GM11168 (cell line): Measurements from ENCODE around the gene FGF5.
"Not testable (repeated sequence)": the region's sequence is repeated elsewhere in the genome, so short reads cannot be mapped to it uniquely, and the experiment has no call there.

Source experiments
- in situ Hi-C: fragments of 300-500 bp; cut with MboI; formaldehyde crosslinking; loops from one replicate; pipeline ENCODE4 v1.12.0; 2022; ENCODE audit warnings: low sequenced_read_pairs; ENCODE audit not compliant: unreplicated experiment

Gene FGF5

DNA sequence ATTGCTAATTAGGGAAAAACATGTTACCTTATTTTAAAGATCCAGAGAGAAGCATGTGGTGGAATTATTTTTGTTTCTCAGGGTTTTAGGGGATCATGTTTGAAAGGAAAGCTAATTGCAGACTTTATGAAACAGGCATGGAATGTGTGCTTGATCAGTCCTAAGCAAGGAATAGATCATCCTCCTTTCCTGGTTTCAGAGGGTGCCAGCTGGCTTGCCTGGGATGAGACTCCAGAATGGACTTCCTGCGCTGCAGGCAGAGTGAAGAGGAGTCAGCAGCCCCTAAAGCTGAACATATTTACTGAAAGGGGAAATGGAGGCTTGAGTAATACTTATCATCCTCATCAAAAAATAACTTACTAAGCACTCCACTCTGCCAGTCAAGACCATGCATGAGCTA is 13.3 kb downstream of the FGF5 start:
- in situ Hi-C loops, result no loop called here

DNA sequence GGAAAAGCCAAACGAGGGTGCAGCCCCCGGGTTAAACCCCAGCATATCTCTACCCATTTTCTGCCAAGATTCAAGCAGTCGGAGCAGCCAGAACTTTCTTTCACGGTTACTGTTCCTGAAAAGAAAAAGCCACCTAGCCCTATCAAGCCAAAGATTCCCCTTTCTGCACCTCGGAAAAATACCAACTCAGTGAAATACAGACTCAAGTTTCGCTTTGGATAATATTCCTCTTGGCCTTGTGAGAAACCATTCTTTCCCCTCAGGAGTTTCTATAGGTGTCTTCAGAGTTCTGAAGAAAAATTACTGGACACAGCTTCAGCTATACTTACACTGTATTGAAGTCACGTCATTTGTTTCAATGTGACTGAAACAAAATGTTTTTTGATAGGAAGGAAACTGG is 20.0 kb downstream of the FGF5 start:
- in situ Hi-C loops, result no loop called here

DNA sequence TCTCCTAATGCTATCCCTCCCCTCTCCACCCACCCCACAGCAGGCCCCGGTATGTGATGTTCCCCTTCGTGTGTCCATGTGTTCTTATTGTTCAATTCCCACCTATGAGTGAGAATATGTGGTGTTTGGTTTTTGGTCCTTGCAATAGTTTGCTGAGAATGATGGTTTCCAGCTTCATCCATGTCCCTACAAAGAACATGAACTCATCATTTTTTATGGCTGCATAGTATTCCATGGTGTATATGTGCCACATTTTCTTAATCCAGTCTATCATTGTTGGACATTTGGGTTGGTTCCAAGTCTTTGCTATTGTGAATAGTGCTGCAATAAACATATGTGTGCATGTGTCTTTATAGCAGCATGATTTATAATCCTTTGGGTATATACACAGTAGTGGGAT is 24.2 kb downstream of the FGF5 start:
- in situ Hi-C loops, result not testable (repeated sequence)

DNA sequence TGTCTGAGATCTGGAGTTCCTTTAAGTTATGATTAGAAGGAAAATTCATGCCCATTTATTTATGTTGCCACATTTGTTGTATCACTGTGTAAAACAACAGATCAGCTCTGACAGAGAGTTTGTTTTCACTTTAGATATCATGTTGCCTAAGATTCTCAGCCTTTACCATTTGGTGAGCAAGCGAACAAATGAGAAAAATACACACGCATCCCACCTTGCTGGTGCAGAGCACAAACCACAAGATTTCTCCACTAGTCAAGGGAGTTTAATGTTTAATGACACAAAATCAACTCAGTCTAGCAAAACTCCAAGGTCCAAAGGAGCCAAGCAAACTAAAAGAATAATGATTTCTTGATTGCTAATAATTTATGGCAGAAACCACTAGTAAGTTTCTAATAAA is 27.7 kb downstream of the FGF5 start:
- in situ Hi-C loops, result no loop called here

DNA sequence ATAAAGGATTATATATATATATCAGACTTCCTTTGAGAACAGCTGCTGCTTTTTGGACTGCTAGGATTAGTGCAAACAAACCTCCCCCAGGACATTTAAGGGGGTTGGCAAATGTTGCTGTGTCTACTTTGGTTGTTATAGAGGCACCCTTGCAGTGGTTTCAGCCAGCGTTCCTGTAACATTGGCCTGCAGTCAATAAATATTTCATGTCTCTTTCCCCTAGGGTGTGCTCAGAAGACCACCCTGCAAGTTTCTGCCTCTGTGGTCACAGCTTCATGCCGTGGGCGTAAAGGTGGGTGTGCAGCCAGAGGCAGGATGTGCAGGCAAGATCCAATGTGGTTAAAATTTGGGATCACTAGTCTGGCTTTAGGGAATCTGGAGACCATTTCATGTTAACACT is 28.9 kb downstream of the FGF5 start:
- in situ Hi-C loops, result no loop called here

DNA sequence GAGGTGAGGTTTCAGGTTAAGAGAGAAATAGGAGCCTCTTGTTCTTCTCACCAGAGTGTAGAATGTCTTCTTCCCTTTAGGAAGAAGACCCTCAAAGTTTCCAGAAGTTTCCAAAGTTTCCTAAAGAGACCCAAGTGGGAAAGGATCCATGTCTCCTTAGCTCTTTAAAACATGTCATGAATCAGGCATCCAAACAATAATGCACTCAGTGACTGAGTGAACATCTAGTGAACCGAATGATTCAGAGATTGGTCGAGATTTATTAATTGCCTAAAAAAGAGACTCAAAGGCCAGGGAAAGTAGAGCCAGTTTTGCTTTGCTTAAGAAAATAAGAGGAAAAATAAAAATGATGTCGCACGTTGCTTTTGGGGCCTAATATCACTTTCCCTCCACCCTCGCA is 29.4 kb downstream of the FGF5 start:
- in situ Hi-C loops, result no loop called here

DNA sequence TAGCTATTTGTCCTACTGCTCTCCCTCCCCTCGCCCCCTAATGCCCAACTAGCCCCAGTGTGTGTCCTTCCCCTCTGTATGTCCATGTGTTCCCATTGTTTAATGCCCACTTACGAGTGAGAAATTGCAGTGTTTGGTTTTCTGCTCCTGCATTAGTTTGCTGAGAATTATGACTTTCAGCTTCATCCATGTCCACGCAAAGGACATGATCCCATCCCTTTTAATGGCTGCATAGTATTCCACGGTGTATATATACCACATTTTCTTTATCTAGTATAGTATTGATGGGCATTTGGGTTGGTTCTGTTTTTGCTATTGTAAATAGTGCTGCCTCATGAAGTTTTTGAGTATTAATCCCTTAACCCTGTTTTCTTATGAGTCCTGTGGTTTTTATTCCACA is 35.4 kb downstream of the FGF5 start:
- in situ Hi-C loops, result no loop called here

DNA sequence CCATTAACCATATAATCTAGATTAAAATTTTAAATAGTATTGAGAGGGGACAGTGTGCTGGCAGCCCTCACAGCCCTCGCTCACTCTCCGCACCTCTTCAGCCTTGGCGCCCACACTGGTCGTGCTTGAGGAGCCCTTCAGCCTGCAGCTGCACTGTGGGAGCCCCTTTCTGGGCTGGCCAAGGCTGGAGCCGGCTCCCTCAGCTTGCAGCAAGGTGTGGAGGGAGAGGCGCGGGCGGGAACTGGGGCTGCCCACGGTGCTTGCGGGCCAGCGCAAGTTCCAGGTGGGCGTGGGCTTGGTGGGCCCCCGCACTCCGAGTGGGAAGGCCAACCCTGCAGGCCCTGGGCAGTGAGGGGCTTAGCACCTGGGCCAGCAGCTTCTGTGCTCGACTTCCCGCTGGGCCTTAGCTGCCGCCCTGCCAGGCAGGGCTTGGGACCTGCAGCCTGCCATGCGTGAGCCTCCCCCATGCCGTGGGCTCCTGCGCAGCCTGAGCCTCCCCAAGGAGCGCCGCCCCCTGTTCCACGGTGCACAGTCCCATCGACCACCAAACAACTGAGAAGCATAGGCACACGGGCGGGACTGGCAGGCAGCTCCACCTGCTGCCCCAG is 36.3 kb downstream of the FGF5 start:
- in situ Hi-C loops, result no loop called here

DNA sequence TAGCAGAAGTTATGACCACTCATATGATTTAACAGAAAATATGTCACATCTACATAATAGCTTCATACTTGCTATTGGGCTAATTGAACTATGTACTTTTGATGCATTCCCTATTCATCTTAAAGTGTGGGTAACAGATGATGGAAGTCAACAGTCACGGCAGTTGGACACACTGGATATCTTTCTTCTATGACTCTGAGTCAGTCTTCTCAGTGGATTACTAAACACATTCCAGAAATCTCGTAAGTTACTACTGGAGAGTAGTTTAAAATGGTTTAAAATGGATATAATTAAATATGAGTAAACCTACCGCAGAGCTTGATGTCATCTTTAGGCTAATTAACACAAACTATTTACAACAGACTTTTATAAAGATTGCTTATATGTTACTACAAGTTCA is 39.0 kb downstream of the FGF5 start:
- in situ Hi-C loops, result no loop called here

DNA sequence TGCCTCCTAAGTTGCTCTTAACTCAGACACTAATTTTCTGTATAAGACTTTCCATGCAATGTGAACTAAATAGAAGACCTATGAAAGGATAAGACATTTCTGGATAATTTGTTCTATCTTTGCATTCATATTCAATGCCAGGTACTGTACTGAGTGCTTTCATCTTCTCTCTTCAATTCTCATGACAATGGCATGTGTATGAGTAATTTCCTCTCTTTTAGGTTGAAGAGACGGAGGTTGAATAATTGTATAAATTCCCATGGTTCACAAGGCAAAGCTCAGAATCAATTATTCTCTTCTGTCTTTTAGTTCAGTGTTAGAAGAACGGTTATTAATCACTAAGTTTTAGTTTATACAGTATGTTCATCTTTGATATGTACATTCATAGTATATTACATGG is 39.8 kb downstream of the FGF5 start:
- in situ Hi-C loops, result no loop called here

DNA sequence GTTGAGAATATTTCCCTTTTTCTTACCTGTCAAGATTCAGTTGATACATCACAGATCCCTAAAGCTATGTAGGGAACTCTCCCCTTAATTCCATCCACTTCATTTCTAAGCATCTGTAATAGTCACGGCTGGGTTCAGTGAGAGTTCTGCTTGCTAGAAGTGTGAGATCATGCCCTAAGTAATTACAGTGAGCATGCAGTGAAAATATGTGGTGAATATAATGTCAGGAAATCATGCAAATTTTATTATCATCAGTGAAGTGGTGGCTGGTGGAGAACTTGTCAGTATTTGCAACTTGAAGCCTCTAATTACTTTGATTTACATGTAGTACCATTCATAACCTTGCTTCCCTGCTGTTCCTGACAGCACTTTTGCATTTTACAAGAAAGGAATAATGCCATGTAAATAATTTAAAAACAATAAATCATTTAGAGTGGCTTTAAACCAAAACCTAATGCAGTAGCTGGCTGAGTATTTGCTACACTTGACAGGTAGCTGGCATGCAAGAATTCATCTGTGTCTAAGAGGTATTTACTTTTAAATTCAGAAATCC is 40.8 kb downstream of the FGF5 start:
- in situ Hi-C loops, result no loop called here

DNA sequence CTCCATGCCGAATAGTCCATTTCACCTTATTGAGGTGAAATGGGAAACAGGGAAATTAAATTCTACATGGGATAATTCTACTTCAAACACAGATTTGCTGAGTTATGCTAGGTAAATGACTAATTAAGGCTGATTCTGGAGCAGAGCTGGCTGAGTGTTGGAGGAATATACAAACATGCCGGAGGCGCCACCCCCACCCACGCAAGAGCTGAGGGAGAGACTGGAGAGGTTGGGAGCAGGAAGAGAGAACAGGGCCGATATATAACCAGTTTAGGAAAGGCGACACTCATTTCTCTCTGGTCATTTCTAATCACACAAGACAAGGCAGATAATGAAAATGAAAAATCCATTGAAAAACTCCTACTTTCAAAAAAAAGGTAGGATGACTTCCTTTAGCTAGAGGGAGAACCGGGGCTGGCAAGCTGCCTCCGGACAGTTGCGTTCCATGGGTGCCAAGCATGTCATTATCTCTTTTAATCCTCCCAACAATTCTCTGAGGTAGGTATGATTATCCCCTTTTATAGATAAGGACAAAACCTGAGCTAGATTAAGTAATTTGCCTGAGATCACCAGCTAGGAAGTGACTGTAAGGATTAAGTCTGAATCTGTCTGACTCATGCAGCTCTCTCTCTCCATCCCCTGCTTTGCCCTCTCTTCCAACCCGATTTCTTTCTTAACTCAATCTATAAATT is 41.5 kb downstream of the FGF5 start:
- in situ Hi-C loops, result no loop called here

DNA sequence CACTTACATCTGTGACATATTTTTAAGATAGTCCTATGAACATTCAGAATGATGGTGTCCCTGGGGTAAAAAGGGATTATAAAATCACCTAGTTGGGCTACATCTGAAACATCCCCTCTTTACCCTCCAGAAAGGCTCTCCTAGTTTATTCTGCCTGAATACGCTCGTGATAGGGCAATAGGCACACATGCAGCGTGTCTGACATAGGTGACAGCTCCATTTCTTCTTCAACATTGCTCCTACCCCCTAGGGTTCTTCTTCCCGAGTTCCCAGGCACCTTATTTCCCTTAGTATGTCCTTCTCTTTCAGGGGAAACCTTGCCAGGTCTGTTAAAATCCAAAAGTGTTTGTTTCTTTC is 42.0 kb downstream of the FGF5 start:
- in situ Hi-C loops, result no loop called here

DNA sequence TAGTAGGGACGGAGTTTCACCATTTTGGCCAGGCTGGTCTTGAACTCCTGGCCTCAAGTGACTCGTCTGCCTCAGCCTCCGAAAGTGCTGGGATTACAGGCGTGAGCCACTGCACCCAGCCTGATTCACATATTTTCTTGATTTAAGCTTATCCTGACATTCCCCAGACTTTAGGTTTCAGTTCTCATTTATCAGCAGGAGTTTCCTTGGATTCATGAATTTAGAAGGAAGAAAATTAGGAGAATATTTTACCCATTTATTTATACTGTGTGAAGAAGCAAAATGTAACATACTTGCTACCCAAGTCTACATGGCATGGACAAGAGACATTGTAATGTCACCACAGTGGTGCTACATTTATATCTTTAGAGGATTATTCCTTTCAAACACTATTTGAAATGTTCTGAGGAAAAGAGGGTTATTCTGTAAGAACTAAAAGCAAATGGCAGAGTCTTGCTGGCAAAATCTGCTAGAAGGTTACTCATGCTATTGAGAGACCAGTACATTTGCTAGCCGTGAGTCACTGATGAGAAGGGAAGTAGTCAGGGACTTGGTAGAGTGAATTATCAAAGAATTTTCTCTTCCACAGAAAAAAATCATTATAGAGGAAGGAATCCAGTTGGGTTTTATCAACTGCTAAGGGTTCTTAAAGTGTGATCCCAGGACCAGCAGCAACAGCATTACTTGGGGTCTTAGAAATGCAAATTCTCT is 43.0 kb downstream of the FGF5 start:
- in situ Hi-C loops, result no loop called here

DNA sequence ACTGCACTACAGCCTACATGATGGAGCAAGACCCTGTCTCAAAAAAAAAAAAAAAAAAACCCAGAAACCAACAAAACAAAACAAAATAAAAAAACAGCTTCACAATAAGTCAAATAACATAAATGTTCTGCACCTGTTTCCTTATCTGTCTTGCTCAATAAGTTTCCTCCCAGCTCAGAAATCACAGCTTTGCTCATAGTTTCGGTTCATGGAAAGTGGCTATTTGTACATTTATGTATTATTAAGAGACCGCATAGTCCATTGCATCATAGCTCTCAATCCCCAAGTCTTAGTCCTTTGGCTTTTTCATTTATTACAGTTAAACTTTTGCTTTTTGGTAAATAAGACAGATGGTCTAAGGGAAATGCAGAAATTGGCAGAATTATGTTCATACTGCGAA is 44.7 kb downstream of the FGF5 start:
- in situ Hi-C loops, result no loop called here

DNA sequence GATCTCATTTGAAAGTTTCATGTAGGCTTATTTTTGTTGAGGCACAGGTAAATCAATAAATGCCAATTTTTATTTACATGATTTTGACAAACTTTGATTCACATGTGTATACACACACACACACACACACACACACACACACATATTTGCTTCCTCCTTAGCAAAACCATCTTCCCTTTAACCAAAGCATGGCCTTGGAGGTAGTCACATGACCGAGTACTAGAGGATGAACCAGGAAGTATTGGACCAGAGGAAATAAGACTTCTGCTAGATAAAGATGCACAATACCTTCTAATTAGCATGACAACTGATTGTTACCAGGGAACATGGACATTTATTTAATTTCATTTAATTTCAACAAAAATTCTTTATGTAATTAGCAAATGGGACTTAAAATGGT is 45.7 kb downstream of the FGF5 start:
- in situ Hi-C loops, result no loop called here

DNA sequence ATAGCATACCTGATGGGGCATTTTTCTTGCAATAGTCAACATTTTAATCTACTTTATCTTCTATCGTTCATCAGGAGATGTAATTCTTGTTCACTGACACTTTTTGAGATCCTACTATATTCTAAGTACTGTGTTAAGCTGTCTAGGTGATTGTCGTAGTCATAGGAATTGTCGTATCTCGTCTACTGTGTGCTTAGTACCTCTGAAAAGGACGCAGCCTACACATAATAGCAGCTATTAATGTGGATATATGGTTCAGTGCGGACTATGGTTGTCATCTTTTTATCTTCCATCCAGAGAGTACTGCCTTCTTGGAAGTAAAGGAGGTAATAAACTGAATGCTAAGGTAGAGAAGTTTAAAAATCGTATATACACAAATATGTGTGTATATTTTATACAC is 47.2 kb downstream of the FGF5 start:
- in situ Hi-C loops, result no loop called here

DNA sequence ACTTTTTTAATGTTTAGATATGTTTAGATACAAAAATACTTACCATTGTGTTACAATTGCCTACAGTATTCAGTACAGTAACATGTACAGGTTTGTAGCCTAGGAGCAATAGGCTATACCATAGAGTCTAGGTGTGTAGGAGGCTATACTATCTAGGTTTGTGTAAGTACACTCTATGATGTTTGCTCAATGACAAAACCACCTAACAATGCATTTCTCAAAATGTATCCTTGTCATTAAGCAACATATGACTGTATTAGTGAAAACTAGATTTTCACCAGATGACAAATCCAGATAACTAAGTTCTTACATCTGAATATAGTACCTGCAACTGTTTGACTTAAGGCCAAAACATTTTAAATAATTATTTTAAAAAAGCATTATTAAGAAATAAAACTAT is 49.4 kb downstream of the FGF5 start:
- in situ Hi-C loops, result not testable (repeated sequence)

DNA sequence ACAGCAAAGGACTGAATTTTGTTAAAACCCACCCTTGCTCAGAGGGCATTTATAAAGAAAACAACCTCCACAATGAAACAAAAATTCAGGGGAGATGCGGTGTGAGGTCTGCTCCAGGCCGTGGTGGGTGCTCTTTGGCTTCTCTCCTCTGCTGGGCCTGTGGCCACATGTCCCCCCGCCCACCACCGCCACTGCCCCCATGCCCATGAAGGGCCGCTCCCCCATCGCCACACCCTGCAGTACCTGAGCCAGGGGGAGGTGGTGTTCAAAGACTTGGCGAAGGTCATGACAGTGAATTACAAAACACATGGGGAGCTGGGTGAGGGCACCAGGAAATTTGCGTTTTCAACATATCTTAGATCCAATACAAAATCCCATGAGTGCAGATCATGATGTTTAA is 54.9 kb downstream of the FGF5 start:
- in situ Hi-C loops, result no loop called here

DNA sequence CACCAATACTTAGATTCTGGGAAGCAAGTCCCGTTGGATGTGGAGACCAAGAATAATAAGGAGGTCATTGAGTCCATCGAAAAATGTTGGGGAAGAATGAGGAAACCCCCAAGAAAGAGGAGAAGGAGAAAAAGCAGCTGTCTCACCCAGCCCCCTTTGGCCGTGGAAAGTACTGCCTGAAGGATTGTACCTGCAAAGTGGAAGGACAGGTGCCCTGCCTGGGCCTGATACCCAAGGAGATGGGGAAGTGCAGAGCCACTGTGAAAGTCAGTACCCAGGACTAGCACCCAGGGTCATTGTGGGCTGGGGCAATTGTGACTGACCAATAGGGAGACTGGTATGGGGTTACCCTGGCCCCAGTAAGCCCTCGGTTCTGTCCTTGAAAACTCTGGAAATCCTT is 55.3 kb downstream of the FGF5 start:
- in situ Hi-C loops, result no loop called here

DNA sequence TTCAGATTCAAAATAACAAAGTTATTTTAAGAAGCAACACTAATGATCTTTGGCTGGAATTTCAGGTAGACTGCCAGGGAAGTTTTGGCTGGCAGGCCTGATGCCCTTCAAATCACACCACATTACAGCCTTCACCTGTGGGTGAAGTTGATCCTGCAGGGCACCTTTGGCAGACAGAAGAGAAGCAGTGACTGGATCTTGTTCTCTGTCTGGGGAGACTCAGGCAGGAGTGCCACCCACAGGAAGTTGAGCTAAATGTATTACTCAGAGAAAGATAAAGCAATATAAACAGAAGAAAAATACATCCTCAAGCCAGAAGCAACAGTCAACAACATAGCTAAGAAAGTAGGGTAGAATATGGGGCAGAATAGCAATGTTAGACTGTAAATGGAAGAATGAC is 56.3 kb downstream of the FGF5 start:
- in situ Hi-C loops, result no loop called here

DNA sequence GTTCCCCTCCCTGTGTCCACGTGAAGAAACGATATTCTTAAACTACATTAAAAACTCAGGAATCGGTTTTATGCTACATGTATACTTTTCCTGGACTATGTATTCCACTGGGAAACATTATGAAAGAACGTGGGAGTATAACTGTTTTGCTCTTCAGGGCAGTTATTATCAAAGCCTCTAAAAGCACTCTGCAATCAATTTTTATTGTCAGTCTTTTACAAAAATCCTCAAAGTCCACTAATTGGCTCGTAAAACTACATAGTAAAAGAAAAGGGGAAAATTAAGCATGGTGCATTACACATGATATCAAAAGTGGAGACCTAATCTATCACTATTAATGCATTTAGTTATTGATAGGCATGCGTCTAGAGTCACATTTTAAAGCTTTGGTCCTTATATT is 57.7 kb downstream of the FGF5 start:
- in situ Hi-C loops, result no loop called here
